C4-2B (cell line): ENCODE results near the gene RTEL1.

Experiments used
- H3K27ac ChIP-seq: fragments of 450-650 bp; 2 replicates; pipeline ENCODE4 v1.5.1; 2017
- CTCF ChIP-seq: fragments of 450-650 bp; conservative IDR thresholded peaks from 2 replicates; pipeline ENCODE4 v1.5.1; 2017; ENCODE audit warnings: mild to moderate bottlenecking
- ZFX ChIP-seq: fragments of 450-650 bp; IDR thresholded peaks from 2 replicates; pipeline ENCODE4 v1.6.1; 2017

Gene RTEL1

GRCh38 chr20:63690003-63690897 is 32.1 kb downstream of the RTEL1 start:
- TF ChIP-seq CTCF, result no peak
- no peak for TF ChIP-seq ZFX
- H3K27ac ChIP-seq, result no peak overlapping the region

GRCh38 chr20:63690898-63691710 is 33.0 kb downstream of the RTEL1 start:
- no peak for TF ChIP-seq CTCF
- TF ChIP-seq ZFX, result no peak
- H3K27ac ChIP-seq, result no peak overlapping the region

- TF ChIP-seq ZFX (no peak), CTCF (no peak)
- H3K27ac ChIP-seq, result no peak overlapping the region
These were observed 33.8 kb downstream of the RTEL1 start for GRCh38 chr20:63691711-63692435.

- TF ChIP-seq ZFX (no peak), CTCF (no peak)
- H3K27ac ChIP-seq, result no peak overlapping the region
These were observed 34.4 kb downstream of the RTEL1 start for GRCh38 chr20:63692436-63693082.

- TF ChIP-seq ZFX (no peak), CTCF (no peak)
These were observed 35.1 kb downstream of the RTEL1 start for GRCh38 chr20:63693083-63693732.

GRCh38 chr20:63693733-63694583 is 35.8 kb downstream of the RTEL1 start:
- TF ChIP-seq ZFX (no peak), CTCF (no peak)
- no peak overlapping the region for H3K27ac ChIP-seq

More at GRCh38 chr20:63693083-63693732, 35.1 kb downstream of the RTEL1 start:
- no peak overlapping the region for H3K27ac ChIP-seq
